ENCODE results near the gene NRDE2.

DNA sequence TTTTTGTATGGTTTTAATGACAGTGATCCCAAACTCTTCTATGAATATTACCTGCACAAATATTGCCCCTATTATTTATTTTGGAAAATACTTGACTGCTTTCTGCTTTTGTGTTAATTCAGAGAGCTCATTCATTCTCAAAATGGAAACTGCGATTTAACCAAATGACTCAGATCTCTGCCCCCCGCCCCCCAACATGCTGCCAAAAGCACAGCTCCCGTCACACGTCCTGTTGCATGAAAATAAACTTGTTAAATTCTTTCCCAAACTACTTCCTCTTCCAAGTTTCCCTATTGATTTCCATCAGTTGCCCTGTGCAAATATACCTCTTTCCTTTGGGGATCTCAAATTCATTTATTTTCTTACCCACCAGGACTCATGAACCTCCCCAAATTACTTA is 18.0 kb upstream of the NRDE2 start:
- TF ChIP-seq, protein P1, sequence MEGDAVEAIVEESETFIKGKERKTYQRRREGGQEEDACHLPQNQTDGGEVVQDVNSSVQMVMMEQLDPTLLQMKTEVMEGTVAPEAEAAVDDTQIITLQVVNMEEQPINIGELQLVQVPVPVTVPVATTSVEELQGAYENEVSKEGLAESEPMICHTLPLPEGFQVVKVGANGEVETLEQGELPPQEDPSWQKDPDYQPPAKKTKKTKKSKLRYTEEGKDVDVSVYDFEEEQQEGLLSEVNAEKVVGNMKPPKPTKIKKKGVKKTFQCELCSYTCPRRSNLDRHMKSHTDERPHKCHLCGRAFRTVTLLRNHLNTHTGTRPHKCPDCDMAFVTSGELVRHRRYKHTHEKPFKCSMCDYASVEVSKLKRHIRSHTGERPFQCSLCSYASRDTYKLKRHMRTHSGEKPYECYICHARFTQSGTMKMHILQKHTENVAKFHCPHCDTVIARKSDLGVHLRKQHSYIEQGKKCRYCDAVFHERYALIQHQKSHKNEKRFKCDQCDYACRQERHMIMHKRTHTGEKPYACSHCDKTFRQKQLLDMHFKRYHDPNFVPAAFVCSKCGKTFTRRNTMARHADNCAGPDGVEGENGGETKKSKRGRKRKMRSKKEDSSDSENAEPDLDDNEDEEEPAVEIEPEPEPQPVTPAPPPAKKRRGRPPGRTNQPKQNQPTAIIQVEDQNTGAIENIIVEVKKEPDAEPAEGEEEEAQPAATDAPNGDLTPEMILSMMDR (IDR thresholded peaks at IDR 0.05; ENCODE audit: insufficient read depth, low read depth, low read length) = no peak
- no peak for TF ChIP-seq EZH2 (IDR thresholded peaks at IDR 0.05; ENCODE audit: insufficient read depth, low read length)

Data from astrocyte (in vitro differentiated cells and primary cell).